Head of caudate nucleus (tissue), 42 donors: ENCODE results near the gene WIPF3.
A peak's percentile ranks its signal among the peaks of the same experiment; 100 is the strongest.

Experiments
- DNase-seq, 42 donors: peaks; one replicate each; pipeline versions ENCODE4 v3.0.0 to v3.0.0-alpha.2; 2020 to 2021; ENCODE audit warnings: mixed read lengths in 7 of 42
- intact Hi-C: fragments of 100-400 bp; cut with DNase I; formaldehyde crosslinking; loops from one replicate; pipeline ENCODE4 v1.15.0; 2022

The WIPF3 gene

GRCh38 chr7:29806995-29807841 lies 910 bp downstream of the WIPF3 start:
- peak in 24 of 42 donors; percentile 20 to 72 (median 50) for DNase-seq
- intact Hi-C loops: no loop called here

- DNase-seq: no peak
- intact Hi-C loops: no loop called here
Measured at GRCh38 chr7:29808075-29808801, 1.9 kb downstream of the WIPF3 start.

GRCh38 chr7:29809533-29810155 lies 3.3 kb downstream of the WIPF3 start:
- intact Hi-C loops: no loop called here

GRCh38 chr7:29810297-29810696 lies 4.0 kb downstream of the WIPF3 start:
- no peak for DNase-seq
- intact Hi-C loops: no loop called here

More at GRCh38 chr7:29809533-29810155, 3.3 kb downstream of the WIPF3 start:
- peak in 6 of 42 donors; percentile 4 to 47 (median 18) for DNase-seq

- DNase-seq: no peak
- intact Hi-C loops: no loop called here
Measured at GRCh38 chr7:29810813-29811482, 4.6 kb downstream of the WIPF3 start.

GRCh38 chr7:29811586-29811985 lies 5.3 kb downstream of the WIPF3 start:
- DNase-seq: peak in 2 of 42 donors; percentile 10 to 45
- intact Hi-C loops: no loop called here

- intact Hi-C loops: no loop called here
- peak in 14 of 42 donors; percentile 27 to 69 (median 46) for DNase-seq
Measured at GRCh38 chr7:29812185-29812876, 6.0 kb downstream of the WIPF3 start.

GRCh38 chr7:29815181-29816105 lies 9.1 kb downstream of the WIPF3 start:
- intact Hi-C loops: no loop called here
- DNase-seq: no peak

- no peak for DNase-seq
- intact Hi-C loops: no loop called here
Measured at GRCh38 chr7:29818308-29818707, 12.0 kb downstream of the WIPF3 start.

- DNase-seq: no peak
- intact Hi-C loops: no loop called here
Measured at GRCh38 chr7:29825775-29826529, 19.6 kb downstream of the WIPF3 start.

- intact Hi-C loops: no loop called here
- DNase-seq: no peak
Measured at GRCh38 chr7:29826530-29826822, 20.2 kb downstream of the WIPF3 start.

- intact Hi-C loops: no loop called here
- DNase-seq: no peak
Measured at GRCh38 chr7:29826904-29827303, 20.6 kb downstream of the WIPF3 start.

GRCh38 chr7:29831705-29832104 lies 25.4 kb downstream of the WIPF3 start:
- DNase-seq: no peak
- intact Hi-C loops: no loop called here

- intact Hi-C loops: no loop called here
- no peak for DNase-seq
Measured at GRCh38 chr7:29833929-29834328, 27.6 kb downstream of the WIPF3 start.

GRCh38 chr7:29835718-29836117 lies 29.4 kb downstream of the WIPF3 start:
- intact Hi-C loops: no loop called here
- DNase-seq: no peak

GRCh38 chr7:29839302-29839701 lies 33.0 kb downstream of the WIPF3 start:
- intact Hi-C loops: no loop called here
- no peak for DNase-seq

GRCh38 chr7:29839921-29840320 lies 33.6 kb downstream of the WIPF3 start:
- intact Hi-C loops: no loop called here
- DNase-seq: no peak
